Stimulated activated CD8-positive, alpha-beta memory T cell treated with anti-CD3 and anti-CD28 coated beads, Interleukin-4, amount 100 ng/mL, for 4 hours (primary cell): ENCODE measurements around the gene CDC42BPB.
"Not testable (repeated sequence)": the region's sequence is repeated elsewhere in the genome, so short reads cannot be mapped to it uniquely, and the experiment has no call there.

Experiments
- DNase-seq, 2 donors: peaks; one replicate each; pipeline ENCODE4 v3.0.0-alpha.2; 2020; ENCODE audit warnings: low read depth in 2 of 2, low spot score in 1 of 2

Gene CDC42BPB

GRCh38 chr14:103047453-103047852, 9.9 kb downstream of the CDC42BPB start:
- not testable (repeated sequence) for DNase-seq

- DNase-seq, result no peak
These were observed 11.9 kb downstream of the CDC42BPB start for GRCh38 chr14:103045371-103045869.

GRCh38 chr14:103043257-103044015, 13.9 kb downstream of the CDC42BPB start:
- no peak for DNase-seq

GRCh38 chr14:103041464-103041863, 15.9 kb downstream of the CDC42BPB start:
- no peak for DNase-seq

- no peak for DNase-seq
These were observed 23.7 kb downstream of the CDC42BPB start for GRCh38 chr14:103033681-103034096.

- no peak for DNase-seq
These were observed 25.4 kb downstream of the CDC42BPB start for GRCh38 chr14:103031956-103032355.

- DNase-seq, result no peak
These were observed 25.8 kb downstream of the CDC42BPB start for GRCh38 chr14:103031566-103031911.

GRCh38 chr14:103030741-103031565, 26.4 kb downstream of the CDC42BPB start:
- DNase-seq, result no peak

GRCh38 chr14:103029936-103030335, 27.4 kb downstream of the CDC42BPB start:
- DNase-seq, result no peak

GRCh38 chr14:103028772-103029171, 28.6 kb downstream of the CDC42BPB start:
- no peak for DNase-seq

- DNase-seq, result no peak
These were observed 29.1 kb downstream of the CDC42BPB start for GRCh38 chr14:103028161-103028767.

GRCh38 chr14:103027451-103027850, 29.9 kb downstream of the CDC42BPB start:
- no peak for DNase-seq

GRCh38 chr14:103026988-103027387, 30.4 kb downstream of the CDC42BPB start:
- DNase-seq, result no peak

GRCh38 chr14:103026196-103026595, 31.2 kb downstream of the CDC42BPB start:
- DNase-seq, result not testable (repeated sequence)

GRCh38 chr14:103023881-103024473, 33.4 kb downstream of the CDC42BPB start:
- DNase-seq, result no peak

GRCh38 chr14:103022685-103023044, 34.7 kb downstream of the CDC42BPB start:
- no peak for DNase-seq

GRCh38 chr14:103022002-103022684, 35.2 kb downstream of the CDC42BPB start:
- no peak for DNase-seq

- no peak for DNase-seq
These were observed 35.7 kb downstream of the CDC42BPB start for GRCh38 chr14:103021684-103022001.

- DNase-seq, result no peak
These were observed 36.8 kb downstream of the CDC42BPB start for GRCh38 chr14:103020271-103021170.

GRCh38 chr14:103019826-103020225, 37.5 kb downstream of the CDC42BPB start:
- no peak for DNase-seq
